Liver (tissue), 9 donors: Measurements from ENCODE around the gene KIRREL3. TPM values are rescaled to one million over a fixed set of nuclear protein-coding genes. Genes with fewer than 3 reads are reported as not detected.

Experiments
- DNase-seq: peaks from one replicate; pipeline ENCODE4 v3.0.0-alpha.2; 2017; ENCODE audit warnings: low spot score
- H3K27ac ChIP-seq, 2 donors: one replicate each; pipeline ENCODE4 v1.7.0; 2013; ENCODE audit warnings: inconsistent platforms in 2 of 2, low read length in 2 of 2, control low read depth in 1 of 2, low read depth in 1 of 2, mild to moderate bottlenecking in 1 of 2
- H3K27me3 ChIP-seq, 4 donors: one replicate each; pipeline versions ENCODE4 v1.6.1 to v1.7.0; 2013; ENCODE audit warnings: low read length in 3 of 4, inconsistent platforms in 1 of 4, mild to moderate bottlenecking in 1 of 4, moderate library complexity in 1 of 4; ENCODE audit not compliant: control insufficient read depth in 4 of 4, insufficient read depth in 4 of 4
- H3K36me3 ChIP-seq, 4 donors: one replicate each; pipeline versions ENCODE4 v1.6.1 to v1.7.0; 2013; ENCODE audit warnings: low read length in 3 of 4, mild to moderate bottlenecking in 3 of 4, low read depth in 1 of 4, moderate library complexity in 1 of 4; ENCODE audit not compliant: control insufficient read depth in 4 of 4, insufficient read depth in 3 of 4
- H3K4me1 ChIP-seq, 4 donors: one replicate each; pipeline versions ENCODE4 v1.6.1 to v1.7.0; 2013; ENCODE audit warnings: low read length in 3 of 4, mild to moderate bottlenecking in 3 of 4, moderate library complexity in 1 of 4; ENCODE audit not compliant: control insufficient read depth in 4 of 4, insufficient read depth in 4 of 4
- H3K4me3 ChIP-seq, 3 donors: one replicate each; pipeline versions ENCODE4 v1.6.1 to v1.7.0; 2013; ENCODE audit warnings: low read length in 3 of 3, control low read depth in 1 of 3, low read depth in 1 of 3, mild to moderate bottlenecking in 1 of 3
- H3K9ac ChIP-seq, 2 donors: one replicate each; pipeline ENCODE4 v1.7.0; 2013; ENCODE audit warnings: low read length in 2 of 2, mild to moderate bottlenecking in 2 of 2, moderate library complexity in 2 of 2, control low read depth in 1 of 2, low read depth in 1 of 2
- H3K9me3 ChIP-seq, 4 donors: one replicate each; pipeline versions ENCODE4 v1.6.1 to v1.7.0; 2013; ENCODE audit warnings: low read length in 3 of 4; ENCODE audit not compliant: control insufficient read depth in 4 of 4
- EGR1 ChIP-seq, 2 donors: IDR thresholded peaks; 2 replicates each; pipeline ENCODE4 v1.6.1; 2016 to 2018; ENCODE audit warnings: antibody characterized with exemption in 2 of 2, low read depth in 2 of 2
- FOXA1 ChIP-seq: IDR thresholded peaks from 2 replicates; pipeline ENCODE4 v1.6.1; 2016; ENCODE audit warnings: antibody characterized with exemption
- FOXA2 ChIP-seq: IDR thresholded peaks from 2 replicates; pipeline ENCODE4 v1.6.1; 2016; ENCODE audit warnings: antibody characterized with exemption
- GABPA ChIP-seq, 2 donors: IDR thresholded peaks in 1 of 2; conservative IDR thresholded peaks in 1 of 2; 2 replicates each; pipeline ENCODE4 v1.6.1; 2016; ENCODE audit warnings: antibody characterized with exemption in 2 of 2, mild to moderate bottlenecking in 1 of 2, moderate library complexity in 1 of 2
- HNF4A ChIP-seq, 2 donors: conservative IDR thresholded peaks; 2 replicates each; pipeline ENCODE4 v1.6.1; 2016; ENCODE audit warnings: antibody characterized with exemption in 2 of 2, mild to moderate bottlenecking in 2 of 2
- HNF4G ChIP-seq: IDR thresholded peaks from 2 replicates; pipeline ENCODE4 v1.6.1; 2016; ENCODE audit warnings: antibody characterized with exemption
- JUND ChIP-seq, 2 donors: IDR thresholded peaks; 2 replicates each; pipeline ENCODE4 v1.6.1; 2016; ENCODE audit warnings: antibody characterized with exemption in 2 of 2
- NR2F2 ChIP-seq: IDR thresholded peaks from 2 replicates; pipeline ENCODE4 v1.6.1; 2016; ENCODE audit warnings: antibody characterized with exemption
- RAD21 ChIP-seq, 2 donors: IDR thresholded peaks; 2 replicates each; pipeline ENCODE4 v1.6.1; 2016; ENCODE audit warnings: antibody characterized with exemption in 2 of 2, mild to moderate bottlenecking in 2 of 2
- RXRA ChIP-seq, 2 donors: IDR thresholded peaks; 2 replicates each; pipeline ENCODE4 v1.6.1; 2017 to 2018; ENCODE audit warnings: antibody characterized with exemption in 2 of 2, mild to moderate bottlenecking in 1 of 2
- SP1 ChIP-seq: IDR thresholded peaks from 2 replicates; pipeline ENCODE4 v1.6.1; 2018; ENCODE audit warnings: antibody characterized with exemption, mild to moderate bottlenecking
- TAF1 ChIP-seq: conservative IDR thresholded peaks from 2 replicates; pipeline ENCODE4 v1.6.1; 2016; ENCODE audit warnings: antibody characterized with exemption, mild to moderate bottlenecking
- YY1 ChIP-seq: IDR thresholded peaks from 2 replicates; pipeline ENCODE4 v1.6.1; 2016; ENCODE audit warnings: antibody characterized with exemption, mild to moderate bottlenecking
- WGBS: extraction: QIAGEN DNeasy Blood & Tissue Kit; methylation state at CpG from one replicate; pipeline ENCODE4 v1.1.7; 2013; 5-methylcytosine and 5-hydroxymethylcytosine counted together
- polyA plus RNA-seq, 2 donors: library from polyadenylated mRNA; stranded (reverse) in 1 of 2; unstranded in 1 of 2; fragments of 200-250 nt in 1 of 2; fragments of >200 nt in 1 of 2; fragmentation: Nextera tagmentation in 1 of 2; extraction: Ambion mirVana in 1 of 2; gene quantifications; one replicate each; pipeline versions ENCODE4 v1.2.1 to v1.2.3, GENCODE V29; 2013 to 2015
- total RNA-seq, 2 donors: library from RNA; depleted of rRNA; stranded (reverse); fragments of >200 nt; gene quantifications; one replicate each; pipeline ENCODE4 v1.2.3, GENCODE V29; 2014
- TF ChIP-seq, protein P1 (sequence below): IDR thresholded peaks from 2 replicates; pipeline ENCODE4 v1.6.1; 2016; ENCODE audit warnings: antibody characterized with exemption
- TF ChIP-seq, protein P2 (sequence below): fragments of 150-350 bp; IDR thresholded peaks from 2 replicates; pipeline ENCODE4 v1.5.1; 2017; ENCODE audit warnings: improper control_type of control experiment, low read depth, low read length; ENCODE audit not compliant: missing input control
- TF ChIP-seq, protein P3 (sequence below): IDR thresholded peaks from 2 replicates; pipeline ENCODE4 v1.6.1; 2016; ENCODE audit warnings: antibody characterized with exemption, mild to moderate bottlenecking
- TF ChIP-seq, protein P4 (sequence below): IDR thresholded peaks from 2 replicates; pipeline ENCODE4 v1.6.1; 2016; ENCODE audit warnings: antibody characterized with exemption
- donor health status: healthy.
- donor health status: healthy.
- donor health status: healthy.
- donor health status: healthy.
- donor health status: healthy.

The KIRREL3 gene
- total and polyA plus RNA-seq, 4 donors = 0.03 to 0.29 (median 0.08) TPM; not detected in 1

DNA sequence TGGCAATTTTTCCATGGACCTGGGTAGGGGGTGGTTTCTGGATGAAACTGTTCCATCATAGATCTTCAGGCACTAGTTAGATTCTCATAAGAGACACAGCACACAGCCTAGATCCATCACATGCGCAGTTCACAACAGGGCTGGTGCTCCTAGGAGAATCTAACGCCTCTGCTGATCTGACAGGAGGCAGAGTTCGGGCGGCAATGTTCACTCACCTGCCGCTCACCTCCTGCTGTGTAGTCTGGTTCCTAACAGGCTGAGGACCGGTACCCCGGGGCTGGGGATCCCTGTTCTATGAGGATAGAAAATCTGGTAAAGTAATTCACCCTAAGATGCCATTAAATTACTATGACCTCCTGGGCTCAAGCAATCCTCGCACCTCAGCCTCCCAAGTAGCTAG, 318.0 kb downstream of the KIRREL3 start:
- no peak overlapping the region for H3K4me3 ChIP-seq
- H3K27ac ChIP-seq = no peak overlapping the region
- no peaks in the 10 kb centered on the region for H3K9me3 ChIP-seq
- H3K27me3 ChIP-seq = no peaks in the 10 kb centered on the region
- TF ChIP-seq, protein P1, sequence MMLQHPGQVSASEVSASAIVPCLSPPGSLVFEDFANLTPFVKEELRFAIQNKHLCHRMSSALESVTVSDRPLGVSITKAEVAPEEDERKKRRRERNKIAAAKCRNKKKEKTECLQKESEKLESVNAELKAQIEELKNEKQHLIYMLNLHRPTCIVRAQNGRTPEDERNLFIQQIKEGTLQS = no peak
- TF ChIP-seq GABPA (IDR thresholded peaks at IDR 0.05 in 1 of 2, conservative IDR thresholded peaks at IDR 0.05 in 1 of 2) = no peak
- TF ChIP-seq, protein P2, sequence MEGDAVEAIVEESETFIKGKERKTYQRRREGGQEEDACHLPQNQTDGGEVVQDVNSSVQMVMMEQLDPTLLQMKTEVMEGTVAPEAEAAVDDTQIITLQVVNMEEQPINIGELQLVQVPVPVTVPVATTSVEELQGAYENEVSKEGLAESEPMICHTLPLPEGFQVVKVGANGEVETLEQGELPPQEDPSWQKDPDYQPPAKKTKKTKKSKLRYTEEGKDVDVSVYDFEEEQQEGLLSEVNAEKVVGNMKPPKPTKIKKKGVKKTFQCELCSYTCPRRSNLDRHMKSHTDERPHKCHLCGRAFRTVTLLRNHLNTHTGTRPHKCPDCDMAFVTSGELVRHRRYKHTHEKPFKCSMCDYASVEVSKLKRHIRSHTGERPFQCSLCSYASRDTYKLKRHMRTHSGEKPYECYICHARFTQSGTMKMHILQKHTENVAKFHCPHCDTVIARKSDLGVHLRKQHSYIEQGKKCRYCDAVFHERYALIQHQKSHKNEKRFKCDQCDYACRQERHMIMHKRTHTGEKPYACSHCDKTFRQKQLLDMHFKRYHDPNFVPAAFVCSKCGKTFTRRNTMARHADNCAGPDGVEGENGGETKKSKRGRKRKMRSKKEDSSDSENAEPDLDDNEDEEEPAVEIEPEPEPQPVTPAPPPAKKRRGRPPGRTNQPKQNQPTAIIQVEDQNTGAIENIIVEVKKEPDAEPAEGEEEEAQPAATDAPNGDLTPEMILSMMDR = no peak
- TF ChIP-seq HNF4G = no peak
- TF ChIP-seq YY1 = no peak
- no peak for TF ChIP-seq FOXA1
- TF ChIP-seq FOXA2 = no peak
- no peak for TF ChIP-seq TAF1
- no peak for TF ChIP-seq SP1
- TF ChIP-seq, protein P3, sequence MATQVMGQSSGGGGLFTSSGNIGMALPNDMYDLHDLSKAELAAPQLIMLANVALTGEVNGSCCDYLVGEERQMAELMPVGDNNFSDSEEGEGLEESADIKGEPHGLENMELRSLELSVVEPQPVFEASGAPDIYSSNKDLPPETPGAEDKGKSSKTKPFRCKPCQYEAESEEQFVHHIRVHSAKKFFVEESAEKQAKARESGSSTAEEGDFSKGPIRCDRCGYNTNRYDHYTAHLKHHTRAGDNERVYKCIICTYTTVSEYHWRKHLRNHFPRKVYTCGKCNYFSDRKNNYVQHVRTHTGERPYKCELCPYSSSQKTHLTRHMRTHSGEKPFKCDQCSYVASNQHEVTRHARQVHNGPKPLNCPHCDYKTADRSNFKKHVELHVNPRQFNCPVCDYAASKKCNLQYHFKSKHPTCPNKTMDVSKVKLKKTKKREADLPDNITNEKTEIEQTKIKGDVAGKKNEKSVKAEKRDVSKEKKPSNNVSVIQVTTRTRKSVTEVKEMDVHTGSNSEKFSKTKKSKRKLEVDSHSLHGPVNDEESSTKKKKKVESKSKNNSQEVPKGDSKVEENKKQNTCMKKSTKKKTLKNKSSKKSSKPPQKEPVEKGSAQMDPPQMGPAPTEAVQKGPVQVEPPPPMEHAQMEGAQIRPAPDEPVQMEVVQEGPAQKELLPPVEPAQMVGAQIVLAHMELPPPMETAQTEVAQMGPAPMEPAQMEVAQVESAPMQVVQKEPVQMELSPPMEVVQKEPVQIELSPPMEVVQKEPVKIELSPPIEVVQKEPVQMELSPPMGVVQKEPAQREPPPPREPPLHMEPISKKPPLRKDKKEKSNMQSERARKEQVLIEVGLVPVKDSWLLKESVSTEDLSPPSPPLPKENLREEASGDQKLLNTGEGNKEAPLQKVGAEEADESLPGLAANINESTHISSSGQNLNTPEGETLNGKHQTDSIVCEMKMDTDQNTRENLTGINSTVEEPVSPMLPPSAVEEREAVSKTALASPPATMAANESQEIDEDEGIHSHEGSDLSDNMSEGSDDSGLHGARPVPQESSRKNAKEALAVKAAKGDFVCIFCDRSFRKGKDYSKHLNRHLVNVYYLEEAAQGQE = no peak
- TF ChIP-seq RAD21 (IDR thresholded peaks at IDR 0.05) = no peak
- TF ChIP-seq RXRA (IDR thresholded peaks at IDR 0.05) = no peak
- TF ChIP-seq HNF4A (conservative IDR thresholded peaks at IDR 0.05) = no peak
- TF ChIP-seq JUND (IDR thresholded peaks at IDR 0.05) = no peak
- TF ChIP-seq, protein P4, sequence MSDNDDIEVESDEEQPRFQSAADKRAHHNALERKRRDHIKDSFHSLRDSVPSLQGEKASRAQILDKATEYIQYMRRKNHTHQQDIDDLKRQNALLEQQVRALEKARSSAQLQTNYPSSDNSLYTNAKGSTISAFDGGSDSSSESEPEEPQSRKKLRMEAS = no peak
- no peak overlapping the region for H3K9ac ChIP-seq
- WGBS = 94% methylated on average over 8 of the region's 8 CpGs
- H3K4me1 ChIP-seq = peaks cover under 1 to 5% (median 2%) of the 10 kb centered on the region in 4 donors
- peaks cover 0 to 7% (median 0%) of the 10 kb centered on the region in 4 donors for H3K36me3 ChIP-seq
- no peak for DNase-seq

DNA sequence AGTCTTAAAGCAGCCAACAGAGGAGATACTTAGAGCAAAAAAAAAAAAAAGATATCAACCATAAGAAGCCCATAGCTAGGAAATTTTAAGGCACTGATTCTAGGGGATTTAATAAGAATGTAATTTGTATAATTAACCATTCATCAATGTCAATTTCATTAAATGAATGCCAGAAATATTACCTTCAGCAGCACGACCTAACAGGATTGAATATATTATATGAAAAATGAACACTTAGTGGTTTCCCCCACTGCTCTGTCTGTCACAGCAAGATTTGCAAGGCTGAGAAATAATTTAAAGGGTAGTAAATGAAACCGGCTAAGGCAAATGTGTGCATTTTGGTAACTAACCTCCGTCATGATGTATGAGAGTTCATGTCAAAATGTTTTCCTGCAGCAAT, 319.9 kb downstream of the KIRREL3 start:
- Histone ChIP-seq H3K9me3 (no peaks in the 10 kb centered on the region), H3K4me3 (no peak overlapping the region), H3K9ac (no peak overlapping the region), H3K27ac (no peak overlapping the region), H3K27me3 (no peaks in the 10 kb centered on the region), H3K4me1 (no peaks in the 10 kb centered on the region), H3K36me3 (peaks cover 0 to 7% (median 0%) of the 10 kb centered on the region in 4 donors)
- TF ChIP-seq NR2F2 (no peak), TAF1 (no peak), GABPA (IDR thresholded peaks at IDR 0.05 in 1 of 2, conservative IDR thresholded peaks at IDR 0.05 in 1 of 2) (no peak), RXRA (IDR thresholded peaks at IDR 0.05) (no peak), HNF4G (no peak), YY1 (no peak), JUND (IDR thresholded peaks at IDR 0.05) (no peak), RAD21 (IDR thresholded peaks at IDR 0.05) (no peak), EGR1 (IDR thresholded peaks at IDR 0.05; ENCODE audit: low read depth in 2 of 2) (no peak)
- TF ChIP-seq, protein P3 = no peak
- WGBS = 77% methylated on average over 3 of the region's 3 CpGs
- DNase-seq = no peak
